Stimulated activated naive CD8-positive, alpha-beta T cell treated with anti-CD3 and anti-CD28 coated beads, Interleukin-15, Interleukin-2, amounts not matched to agents 100 U/mL and 50 U/mL, for 24 hours (primary cell): ENCODE data around the gene MUC4.
A peak's percentile ranks its signal among the peaks of the same experiment; 100 is the strongest.
"Not testable (repeated sequence)": the region's sequence is repeated elsewhere in the genome, so short reads cannot be mapped to it uniquely, and the experiment has no call there.

Experiments
- ATAC-seq: fragments of 150-1000 bp; cut with Tn5 transposase; one replicate; pipeline ENCODE4 v1.10.0; 2021
- DNase-seq: peaks from one replicate; pipeline ENCODE4 v3.0.0; 2021

Gene MUC4

DNA sequence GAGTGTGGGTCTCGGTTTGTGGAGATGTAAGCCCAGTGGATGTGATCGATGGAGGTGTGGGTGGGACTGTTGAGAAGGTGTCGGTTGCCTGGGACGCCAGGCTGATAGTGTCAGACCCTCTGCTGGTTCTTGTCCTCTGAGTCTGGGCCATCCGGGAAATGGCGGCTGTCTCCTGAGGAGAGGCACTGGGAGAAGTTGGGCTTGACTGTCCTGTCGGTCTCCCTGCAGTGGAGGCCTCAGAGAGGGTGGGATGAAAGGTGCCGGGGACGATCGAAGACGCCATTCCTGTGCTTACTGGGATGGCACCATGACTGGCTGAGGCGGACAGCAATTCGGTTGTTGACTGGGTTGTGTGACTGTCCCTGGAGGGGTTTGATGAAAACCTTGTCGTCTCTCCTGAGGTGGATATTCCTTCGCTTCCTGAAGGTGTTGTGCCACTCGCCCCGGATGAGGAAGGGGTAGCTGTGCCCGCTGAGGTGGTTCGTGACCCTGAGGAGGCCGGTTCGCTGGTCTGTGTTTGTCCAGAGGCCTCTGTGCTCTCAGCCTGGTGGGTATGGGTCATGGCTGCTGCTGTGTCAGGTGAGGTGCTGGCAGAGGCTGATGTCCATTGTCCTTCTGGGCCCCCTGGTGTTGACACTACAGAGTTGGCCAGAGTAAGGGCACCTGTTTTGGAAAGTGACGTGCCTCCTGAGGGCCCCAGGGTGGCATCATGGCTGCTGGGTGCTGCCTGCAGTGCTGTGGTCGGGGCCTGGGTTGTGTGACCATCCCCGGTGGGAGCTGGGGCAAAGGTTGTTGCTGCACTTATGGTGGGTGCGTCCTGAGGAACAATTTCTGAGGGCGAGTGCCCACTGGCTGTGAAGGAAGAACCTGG is 22.8 kb downstream of the MUC4 start:
- ATAC-seq: no peak

DNA sequence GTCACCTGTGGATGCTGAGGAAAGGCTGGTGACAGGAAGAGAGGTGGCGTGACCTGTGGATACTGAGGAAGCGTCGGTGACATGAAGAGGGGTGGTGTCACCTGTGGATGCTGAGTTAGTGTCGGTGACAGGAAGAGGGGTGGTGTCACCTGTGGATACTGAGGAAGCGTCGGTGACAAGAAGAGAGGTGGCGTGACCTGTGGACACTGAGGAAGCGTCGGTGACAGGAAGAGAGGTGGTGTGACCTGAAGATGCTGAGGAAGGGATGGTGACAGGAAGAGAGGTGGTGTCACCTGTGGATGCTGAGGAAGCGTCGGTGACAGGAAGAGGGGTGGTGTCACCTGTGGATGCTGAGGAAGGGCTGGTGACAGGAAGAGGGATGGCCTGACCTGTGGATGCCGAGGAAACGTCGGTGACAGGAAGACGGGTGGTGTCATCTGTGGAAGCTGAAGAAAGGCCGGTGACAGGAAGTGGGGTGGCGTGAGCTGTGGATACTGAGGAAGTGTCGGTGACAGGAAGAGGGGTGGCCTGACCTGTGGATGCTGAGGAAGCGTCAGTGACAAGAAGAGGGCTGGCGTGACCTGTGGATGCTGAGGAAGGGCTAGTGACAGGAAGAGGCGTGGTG is 25.8 kb downstream of the MUC4 start:
- not testable (repeated sequence) for ATAC-seq

More for the DNA sequence above, 22.8 kb downstream of the MUC4 start:
- no peak for DNase-seq

DNA sequence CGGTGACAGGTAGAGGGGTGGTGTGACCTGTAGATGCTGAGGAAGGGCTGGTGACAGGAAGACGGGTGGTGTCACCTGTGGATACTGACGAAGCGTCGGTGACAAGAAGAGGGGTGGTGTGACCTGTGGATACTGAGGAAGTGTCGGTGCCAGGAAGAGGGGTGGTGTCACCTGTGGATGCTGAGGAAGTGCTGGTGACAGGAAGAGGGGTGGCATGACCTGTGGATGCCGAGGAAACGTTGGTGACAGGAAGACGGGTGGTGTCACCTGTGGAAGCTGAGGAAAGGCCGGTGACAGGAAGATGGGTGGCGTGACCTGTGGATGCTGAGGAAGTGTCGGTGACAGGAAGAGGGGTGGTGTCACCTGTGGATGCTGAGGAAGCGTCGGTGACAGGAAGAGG is 27.7 kb downstream of the MUC4 start:
- DNase-seq, ATAC-seq: not testable (repeated sequence)

More for the DNA sequence above, 25.8 kb downstream of the MUC4 start:
- DNase-seq: not testable (repeated sequence)

DNA sequence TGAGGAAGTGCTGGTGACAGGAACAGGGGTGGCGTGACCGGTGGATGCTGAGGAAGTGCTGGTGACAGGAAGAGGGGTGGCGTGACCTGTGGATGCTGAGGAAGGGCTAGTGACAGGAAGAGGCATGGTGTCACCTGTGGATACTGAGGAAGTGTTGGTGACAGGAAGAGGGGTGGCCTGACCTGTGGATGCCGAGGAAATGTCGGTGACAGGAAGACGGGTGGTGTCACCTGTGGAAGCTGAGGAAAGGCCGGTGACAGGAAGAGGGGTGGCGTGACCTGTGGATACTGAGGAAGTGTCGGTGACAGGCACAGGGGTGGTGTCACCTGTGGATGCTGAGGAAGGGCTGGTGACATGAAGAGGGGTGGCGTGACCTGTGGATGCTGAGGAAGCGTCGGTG is 30.5 kb downstream of the MUC4 start:
- ATAC-seq: not testable (repeated sequence)

DNA sequence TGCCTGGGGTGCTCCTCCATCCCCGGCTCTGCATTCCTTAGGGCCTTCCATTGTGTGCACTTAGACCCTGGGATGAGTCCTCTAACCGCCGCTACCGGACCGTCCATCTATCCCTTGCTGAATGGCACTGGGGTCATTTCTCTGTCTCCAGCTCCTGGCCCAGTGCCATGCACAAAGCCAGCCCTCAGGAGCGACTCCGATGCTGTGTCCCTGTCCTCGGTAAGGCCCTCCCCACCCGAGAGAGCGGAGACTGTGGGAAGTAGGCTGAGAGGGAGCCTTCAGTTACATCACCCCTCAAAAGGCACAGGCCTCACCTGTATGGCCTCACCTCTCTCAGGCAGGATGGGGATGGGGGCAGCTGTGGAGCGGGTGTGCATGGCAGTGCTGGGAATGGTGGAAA is 33.8 kb downstream of the MUC4 start:
- ATAC-seq: peak; percentile 28
- no peak for DNase-seq

More for the DNA sequence above, 30.5 kb downstream of the MUC4 start:
- not testable (repeated sequence) for DNase-seq

DNA sequence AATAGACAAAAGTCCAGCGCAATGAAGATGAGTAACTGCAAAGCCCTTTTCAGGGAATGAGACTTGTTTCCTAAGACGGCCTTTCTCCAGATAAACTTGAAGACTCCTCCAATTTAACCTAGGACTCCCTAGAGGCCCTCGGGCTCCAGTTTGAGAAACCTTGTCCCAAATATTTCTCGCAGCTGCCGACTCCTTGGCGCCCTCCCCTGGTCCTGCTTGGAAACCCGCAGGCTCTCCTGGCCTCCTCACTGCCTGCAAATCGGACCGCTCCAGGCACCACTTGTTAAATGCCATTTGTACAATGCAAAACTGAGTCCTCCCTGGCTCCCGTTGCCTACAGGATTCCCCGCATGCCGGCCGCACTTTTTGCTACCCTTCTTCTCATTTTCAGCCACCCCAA is 36.8 kb downstream of the MUC4 start:
- ATAC-seq (no peak), DNase-seq (peak; percentile 39)

DNA sequence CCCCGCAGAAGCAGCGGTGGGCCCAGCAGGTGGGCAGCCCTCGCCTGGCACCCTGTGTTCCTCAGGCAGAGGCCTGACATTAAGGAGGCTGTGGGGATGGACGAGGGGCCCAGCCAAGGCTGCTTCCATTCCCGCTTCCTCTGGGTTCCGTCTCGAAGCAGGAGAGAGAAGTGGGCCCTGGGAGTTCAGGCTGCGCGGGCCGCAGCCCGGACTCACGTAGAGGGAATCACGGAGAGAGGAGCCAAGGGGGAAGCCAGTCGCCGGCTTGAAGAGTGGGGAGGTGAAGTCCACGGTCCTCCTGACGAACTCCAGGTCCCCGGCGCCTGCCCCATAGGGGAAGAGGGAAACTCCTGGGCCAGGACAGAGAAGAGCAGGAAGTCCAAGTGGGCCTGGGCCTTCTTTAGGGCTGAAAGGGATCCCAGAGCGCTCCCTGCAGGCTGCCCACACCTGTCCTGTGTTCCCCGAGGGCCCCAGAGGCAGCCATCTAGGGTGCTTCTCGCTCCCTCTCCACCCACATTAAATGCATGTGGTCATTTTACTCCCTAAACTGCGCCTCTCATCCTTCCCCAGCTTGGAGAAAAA is 37.7 kb downstream of the MUC4 start:
- no peak for DNase-seq
- no peak for ATAC-seq

DNA sequence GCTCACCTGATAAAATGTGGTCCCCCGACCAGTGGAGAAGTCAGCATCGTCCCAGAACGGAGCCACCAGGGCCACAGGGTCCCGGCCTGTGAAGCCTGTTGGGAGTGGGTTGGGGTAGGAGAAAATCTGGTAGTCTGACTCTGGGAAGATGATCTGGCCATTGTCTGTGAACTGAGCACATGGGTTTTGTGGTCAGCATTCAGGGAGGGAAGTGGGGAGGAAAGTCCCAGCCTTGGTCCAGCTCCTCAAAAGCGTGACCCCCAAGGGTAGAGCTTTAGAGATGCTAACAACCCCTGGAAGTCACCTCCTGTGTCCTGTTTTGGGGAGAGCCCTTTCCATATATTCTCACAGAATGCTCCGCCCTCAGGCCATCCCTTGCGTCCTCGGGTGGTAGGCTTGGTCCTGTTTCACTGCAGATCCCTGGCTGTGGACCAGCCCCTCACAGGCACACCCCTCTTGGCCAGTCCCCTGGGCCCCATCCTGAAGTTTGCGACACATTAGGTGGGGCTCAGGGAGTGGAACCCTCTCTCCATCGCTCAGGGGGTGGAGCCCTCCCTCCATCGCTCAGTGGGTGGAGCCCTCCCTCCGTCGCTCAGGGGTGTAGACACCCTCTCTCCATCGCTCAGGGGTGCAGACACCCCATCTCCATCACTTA is 40.0 kb downstream of the MUC4 start:
- ATAC-seq: no peak
- DNase-seq: no peak

DNA sequence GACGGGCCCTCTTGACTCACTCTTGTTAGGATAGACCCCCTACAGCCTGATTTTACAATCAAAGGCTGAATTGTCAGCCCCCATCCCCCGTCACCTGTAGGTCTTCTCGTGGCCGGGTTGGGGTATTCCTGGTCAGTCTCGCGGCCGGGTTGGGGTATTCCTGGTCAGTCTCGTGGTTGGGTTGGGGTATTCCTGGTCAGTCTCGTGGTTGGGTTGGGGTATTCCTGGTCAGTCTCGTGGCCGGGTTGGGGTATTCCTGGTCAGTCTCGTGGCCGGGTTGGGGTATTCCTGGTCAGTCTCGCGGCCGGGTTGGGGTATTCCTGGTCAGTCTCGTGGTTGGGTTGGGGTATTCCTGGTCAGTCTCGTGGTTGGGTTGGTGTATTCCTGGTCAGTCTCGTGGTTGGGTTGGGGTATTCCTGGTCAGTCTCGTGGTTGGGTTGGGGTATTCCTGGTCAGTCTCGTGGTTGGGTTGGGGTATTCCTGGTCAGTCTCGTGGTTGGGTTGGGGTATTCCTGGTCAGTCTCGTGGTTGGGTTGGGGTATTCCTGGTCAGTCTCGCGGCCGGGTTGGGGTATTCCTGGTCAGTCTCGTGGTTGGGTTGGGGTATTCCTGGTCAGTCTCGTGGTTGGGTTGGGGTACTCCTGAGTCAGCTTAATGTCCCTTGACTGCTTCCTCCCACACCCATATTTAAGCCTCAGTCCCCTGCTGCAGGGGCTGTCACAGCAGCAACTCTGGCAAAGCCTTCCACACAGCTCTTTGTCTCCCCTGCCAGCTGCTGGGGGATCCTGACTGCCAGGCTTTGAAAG is 40.7 kb downstream of the MUC4 start:
- DNase-seq, ATAC-seq: not testable (repeated sequence)

DNA sequence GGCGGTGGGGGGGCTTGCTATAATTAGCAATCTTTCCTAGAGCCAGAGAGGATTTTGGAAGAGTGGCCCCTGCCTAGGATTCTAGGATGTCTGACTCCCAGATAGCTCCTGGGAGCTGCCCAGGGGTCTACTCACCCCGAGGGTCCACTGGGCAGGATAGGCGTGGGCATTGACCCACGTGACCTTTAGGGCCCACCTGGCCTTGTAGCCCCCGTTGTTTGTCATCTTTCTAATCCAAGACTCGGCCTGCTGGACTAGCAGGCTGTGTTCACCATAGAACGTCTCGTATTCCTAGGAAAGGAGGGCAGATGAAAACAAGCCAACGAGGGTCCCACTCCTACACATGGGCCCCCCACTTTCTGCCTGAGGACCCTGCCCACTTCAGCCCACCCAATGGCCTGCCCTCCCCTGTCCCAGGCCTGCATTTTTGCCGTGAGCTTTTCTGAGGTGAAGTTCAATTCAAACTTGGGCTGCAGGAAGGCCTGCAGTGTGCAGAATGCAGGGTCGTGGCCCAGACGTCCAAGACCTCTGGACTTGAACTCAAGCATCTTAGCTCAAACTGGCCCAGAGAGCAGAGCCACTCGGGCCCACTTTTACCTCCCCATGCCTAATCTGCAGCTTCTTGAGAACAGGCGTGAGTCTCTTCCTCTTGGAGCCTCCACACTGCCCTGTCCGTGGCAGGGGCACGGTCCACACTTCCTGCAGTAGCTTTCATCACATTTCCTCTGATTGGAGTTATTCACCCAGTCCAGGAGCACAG is 41.5 kb downstream of the MUC4 start:
- ATAC-seq (no peak), DNase-seq (no peak)

DNA sequence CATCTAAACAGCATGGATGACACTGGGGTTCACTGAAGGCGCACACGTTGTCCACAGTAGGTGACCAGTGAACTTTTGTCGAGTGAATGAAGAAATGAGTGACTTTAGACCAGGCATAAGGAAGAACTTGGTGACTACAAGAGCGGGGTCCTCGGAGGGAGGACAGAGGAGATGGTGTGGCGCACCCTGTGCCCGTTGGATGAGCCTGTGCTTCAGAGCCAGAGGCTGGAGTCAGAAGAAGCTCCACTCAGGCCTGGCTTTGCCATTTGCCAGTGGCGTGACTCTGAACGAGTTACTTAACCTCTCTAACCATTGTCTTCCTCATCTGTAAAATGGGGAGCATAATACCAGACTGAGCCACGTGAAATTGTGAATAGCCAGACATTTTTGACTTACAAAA is 42.2 kb downstream of the MUC4 start:
- ATAC-seq (no peak), DNase-seq (no peak)

DNA sequence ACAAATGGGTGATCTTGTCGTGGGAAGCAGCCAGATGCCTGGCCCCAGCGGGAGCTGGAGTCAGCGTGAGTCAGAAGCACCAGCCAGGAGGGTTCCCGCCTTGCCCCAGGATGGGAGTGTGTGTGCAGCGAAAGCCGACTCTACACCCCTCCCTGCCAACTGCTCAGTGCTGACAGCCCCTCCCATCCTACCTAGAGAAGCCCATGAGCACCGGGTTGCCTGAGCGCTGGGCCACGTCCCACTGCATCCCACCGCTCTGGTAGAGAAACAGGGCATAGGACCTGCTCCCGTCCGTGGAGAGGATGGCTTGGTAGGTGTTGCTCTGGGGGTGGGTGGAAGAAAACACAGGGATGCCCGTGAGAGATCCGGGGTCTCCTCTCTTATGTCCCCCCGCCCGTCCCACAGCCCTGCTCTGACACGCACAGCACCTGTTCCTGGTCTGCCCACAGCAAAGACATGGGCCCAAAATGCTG is 42.9 kb downstream of the MUC4 start:
- peak; percentile 11 for ATAC-seq
- DNase-seq: no peak

DNA sequence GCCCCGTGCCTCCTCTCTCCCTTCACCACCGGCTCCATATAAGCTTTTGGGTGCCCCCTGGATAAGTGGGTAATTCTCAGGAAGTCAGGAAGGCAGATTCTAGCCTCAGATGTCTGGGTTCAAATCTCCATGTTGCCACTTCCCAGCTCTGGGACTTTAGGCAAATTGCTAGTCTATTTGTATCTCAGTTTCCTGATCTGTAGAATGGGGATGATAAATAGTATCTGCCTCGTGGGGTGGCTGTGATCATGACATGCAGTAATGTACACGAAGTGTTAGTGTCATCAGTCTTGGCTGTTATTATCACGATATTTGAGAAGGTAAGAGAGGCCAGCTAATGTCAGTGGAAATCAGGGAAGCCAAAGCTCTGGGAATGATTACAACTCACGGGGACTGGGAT is 43.3 kb downstream of the MUC4 start:
- DNase-seq (no peak), ATAC-seq (no peak)

DNA sequence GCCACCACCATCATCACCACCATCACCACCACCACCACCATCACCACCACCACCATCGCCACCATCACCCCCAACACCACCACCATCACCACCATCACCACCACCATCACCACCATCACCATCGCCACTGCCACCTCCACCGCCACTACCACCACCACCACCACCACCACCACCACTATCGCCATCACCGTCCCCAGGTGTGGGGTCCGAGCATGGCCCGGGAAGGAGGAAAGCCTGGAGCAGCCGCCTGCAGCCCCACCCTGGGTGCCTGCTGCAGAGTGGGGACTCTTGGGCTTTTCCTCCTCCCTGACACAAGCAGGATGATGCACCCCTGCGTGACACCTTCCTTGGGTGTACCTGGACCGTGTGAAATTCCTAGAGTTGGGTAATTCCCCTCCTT is 43.9 kb downstream of the MUC4 start:
- ATAC-seq (no peak), DNase-seq (no peak)

DNA sequence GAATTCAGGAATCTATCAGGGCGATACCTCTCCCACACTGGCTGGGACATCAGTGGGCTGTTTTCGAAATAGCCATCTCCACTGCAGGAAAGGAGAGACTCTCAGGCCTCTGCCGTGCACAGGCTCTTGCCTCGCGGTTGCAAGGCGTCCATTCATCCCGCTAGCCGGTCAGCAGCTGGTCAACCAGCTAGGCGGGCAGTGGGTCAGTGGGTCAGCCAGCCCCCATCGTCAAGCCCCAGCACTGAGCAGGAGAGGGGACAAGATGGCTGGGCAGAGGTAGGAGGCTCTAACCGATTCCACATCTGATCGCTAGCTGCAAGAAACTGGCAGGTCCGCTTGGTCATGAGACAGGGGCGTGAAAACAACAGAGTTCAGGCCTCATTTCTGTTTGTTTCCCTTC is 45.1 kb downstream of the MUC4 start:
- ATAC-seq (no peak), DNase-seq (no peak)

DNA sequence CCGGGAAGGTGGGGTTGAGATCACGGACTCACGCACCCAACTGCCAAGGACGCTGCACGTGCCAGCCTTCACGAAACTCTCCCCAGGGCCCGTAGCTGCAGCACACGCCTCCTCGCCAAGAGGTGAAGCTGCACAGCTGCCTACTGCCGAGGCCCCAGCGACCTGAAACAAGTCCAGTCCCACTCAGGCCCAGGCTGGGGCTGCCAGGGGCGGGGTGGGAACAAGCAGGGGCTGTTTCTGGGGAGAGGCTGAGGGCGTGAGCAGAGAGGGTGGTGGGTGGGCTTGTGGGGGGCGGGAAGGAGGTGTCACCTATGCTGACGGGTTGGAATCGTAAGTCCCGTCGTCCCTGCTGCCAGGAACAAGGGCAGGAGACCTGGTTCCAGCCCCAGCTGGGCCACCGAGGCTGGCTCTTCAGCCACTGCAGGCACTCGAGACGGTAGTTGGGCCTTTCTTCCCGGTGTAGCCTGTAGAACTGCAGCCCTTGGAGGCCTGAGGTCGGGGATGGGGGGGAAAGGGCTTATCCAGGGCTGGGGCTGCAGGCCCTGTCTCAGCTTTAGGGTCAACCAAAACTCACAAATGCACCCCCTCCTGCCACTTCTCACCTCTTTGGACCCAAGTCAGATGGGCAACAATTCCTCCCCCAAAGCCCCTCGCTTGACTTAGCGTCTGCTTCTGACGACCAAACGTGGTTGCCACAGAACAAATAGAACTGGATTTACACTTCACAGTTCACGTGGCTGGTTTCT is 46.6 kb downstream of the MUC4 start:
- DNase-seq (no peak), ATAC-seq (no peak)

DNA sequence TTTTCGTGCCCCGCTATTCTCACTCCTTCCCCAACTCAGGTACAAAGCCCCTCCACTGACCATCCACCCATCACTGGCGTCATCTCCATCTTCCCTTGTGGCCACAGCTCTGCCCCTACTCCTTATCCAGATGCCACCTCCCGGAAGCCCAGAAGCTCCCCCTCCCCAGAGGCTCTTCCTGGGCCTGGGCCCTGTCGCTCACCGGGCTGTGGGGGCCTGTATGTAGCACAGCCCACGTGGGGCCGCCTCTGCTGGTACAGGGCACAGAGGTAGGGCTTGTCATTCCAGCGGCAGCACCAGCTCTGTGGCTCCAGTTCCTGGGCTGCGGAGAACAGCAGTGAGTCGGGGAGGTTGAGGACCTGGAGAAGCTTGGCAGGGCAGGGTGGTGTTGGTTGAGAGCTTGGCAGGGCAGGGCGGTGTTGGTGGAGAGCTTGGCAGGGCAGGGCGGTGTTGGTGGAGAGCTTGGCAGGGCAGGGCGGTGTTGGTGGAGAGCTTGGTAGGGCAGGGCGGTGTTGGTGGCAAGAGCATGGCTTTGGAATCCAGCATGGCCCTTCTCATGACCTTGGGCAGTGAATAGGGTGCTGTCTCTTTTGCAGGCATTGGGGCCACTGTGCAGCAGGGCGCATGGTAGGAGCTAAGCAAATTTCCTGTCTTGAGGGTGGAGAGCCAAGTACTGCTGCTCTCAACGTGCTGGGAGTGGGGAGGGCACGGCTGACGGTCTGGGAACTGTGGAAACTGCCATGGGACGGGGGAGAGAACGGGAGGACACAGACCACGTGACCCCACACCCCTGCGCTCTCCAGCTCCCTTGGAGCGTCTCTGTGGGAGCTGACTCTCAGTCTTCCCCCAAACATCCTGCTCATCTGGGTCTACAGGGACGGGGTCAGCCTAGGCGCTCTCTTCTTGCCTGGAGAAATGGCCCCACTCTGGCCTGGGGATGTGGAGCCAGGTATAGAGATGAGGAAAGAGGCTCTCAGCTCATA is 47.6 kb downstream of the MUC4 start:
- no peak for ATAC-seq
- DNase-seq: no peak

DNA sequence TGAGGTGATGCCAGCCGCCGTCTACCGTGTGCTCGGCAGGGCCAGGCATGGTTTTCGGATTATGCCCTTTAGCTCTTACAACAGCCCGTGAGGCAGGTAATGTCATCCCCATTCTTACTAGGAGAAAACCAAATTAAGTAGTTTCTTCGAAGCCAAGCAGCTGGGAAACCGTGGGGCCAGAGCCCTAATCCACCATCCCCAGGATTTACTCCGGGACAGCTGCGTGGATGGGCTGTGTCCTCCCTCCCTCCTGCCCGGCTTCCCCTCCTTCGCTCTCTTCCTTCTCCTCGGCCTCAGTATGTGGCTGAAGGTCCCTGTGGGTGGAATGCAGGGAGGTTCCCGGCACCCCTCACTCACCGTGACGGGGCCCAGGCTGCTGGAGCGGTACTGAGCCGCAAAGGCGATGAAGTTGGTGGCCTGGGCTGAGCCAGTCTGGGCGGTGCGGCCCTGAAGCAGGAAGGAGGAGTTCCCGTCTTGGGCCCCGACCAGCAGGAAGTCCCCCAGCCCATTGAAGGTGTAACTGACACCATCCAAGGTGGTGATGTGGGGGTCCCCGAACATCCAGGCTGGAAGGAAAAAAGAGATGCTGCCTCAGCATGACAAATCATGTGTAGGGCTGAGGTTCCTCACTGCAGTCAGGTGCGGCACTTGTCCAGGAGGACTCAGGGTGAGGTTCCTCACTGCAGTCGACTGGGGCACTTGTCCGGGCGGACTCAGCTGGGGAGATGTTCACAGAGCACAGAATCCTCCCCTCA is 48.5 kb downstream of the MUC4 start:
- ATAC-seq: no peak

More for the DNA sequence above, 48.5 kb downstream of the MUC4 start:
- no peak for DNase-seq
